Endothelial cell of umbilical vein (primary cell): ENCODE data around the gene TNPO3.

ENCODE experiments used
- EZH2 ChIP-seq: IDR thresholded peaks from 2 replicates; pipeline ENCODE4 v1.6.1; 2012; ENCODE audit warnings: borderline replicate concordance, low read depth, mild to moderate bottlenecking, moderate library complexity, low read length, inconsistent platforms; ENCODE audit not compliant: severe bottlenecking
- FOS ChIP-seq: IDR thresholded peaks from 2 replicates; pipeline ENCODE4 v1.6.1; 2011; ENCODE audit warnings: mild to moderate bottlenecking, low read length, moderate library complexity, borderline replicate concordance; ENCODE audit not compliant: insufficient read depth
- GATA2 ChIP-seq: IDR thresholded peaks from 2 replicates; pipeline ENCODE4 v1.7.0; 2011; ENCODE audit warnings: low read depth, mild to moderate bottlenecking, moderate library complexity, mixed read lengths, low read length; ENCODE audit not compliant: insufficient read length, insufficient read depth
- POLR2A ChIP-seq: IDR thresholded peaks from 2 replicates; pipeline ENCODE4 v1.6.1; 2012; ENCODE audit warnings: low read depth, mild to moderate bottlenecking, control low read depth, low read length
- POLR2AphosphoS5 ChIP-seq: IDR thresholded peaks from 2 replicates; pipeline ENCODE4 v1.6.1; 2012; ENCODE audit warnings: low read depth, mild to moderate bottlenecking, control low read depth, low read length, moderate library complexity; ENCODE audit not compliant: insufficient read depth
- TF ChIP-seq, protein P1 (sequence below), 2 donors: IDR thresholded peaks; 1 replicate in 1 of 2; 2 replicates in 1 of 2; pipeline ENCODE4 v1.5.1; 2011; ENCODE audit warnings: low read length in 2 of 2, mild to moderate bottlenecking in 2 of 2, moderate library complexity in 2 of 2, control low read depth in 1 of 2, inconsistent platforms in 1 of 2, low read depth in 1 of 2; ENCODE audit not compliant: insufficient read depth in 1 of 2; ENCODE audit errors: extremely low read depth in 1 of 2
- TF ChIP-seq, protein P2 (sequence below): IDR thresholded peaks from 2 replicates; pipeline ENCODE4 v1.6.1; 2011; ENCODE audit not compliant: insufficient read depth, insufficient read length

DNA sequence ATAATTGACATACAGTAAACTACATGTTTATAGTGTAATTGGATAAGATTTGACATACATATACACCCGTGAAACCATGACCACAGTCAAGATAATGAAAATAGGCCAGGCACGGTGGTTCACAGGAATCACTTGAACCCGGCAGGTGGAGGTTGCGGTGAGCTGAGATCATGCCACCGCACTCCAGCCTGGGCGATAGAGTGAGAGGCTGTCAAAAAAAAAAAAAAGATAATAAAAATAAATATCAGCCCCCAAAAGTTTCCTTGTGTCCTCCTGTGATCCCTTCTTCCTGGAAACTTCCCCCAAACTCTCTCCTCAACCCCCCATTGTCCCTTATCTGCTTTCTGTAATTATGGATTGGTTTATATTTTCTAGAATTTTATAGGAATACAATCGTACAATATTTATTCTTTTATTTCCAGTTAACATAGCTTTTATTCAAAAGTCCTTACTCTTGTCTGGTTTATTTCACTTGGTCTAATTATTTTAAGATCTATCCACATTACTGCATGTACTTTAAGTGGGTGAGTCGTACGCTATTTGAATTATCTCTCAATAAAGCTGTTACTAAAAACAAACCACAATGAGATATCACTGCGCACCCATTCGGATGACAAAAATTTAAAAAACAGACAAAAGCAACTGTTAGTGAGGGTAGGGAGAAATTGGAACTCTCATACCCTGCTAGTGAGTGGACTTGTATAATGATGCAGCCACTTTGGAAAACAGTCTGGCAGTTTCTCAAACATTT, 30.1 kb upstream of the TNPO3 start:
- TF ChIP-seq, protein P1, sequence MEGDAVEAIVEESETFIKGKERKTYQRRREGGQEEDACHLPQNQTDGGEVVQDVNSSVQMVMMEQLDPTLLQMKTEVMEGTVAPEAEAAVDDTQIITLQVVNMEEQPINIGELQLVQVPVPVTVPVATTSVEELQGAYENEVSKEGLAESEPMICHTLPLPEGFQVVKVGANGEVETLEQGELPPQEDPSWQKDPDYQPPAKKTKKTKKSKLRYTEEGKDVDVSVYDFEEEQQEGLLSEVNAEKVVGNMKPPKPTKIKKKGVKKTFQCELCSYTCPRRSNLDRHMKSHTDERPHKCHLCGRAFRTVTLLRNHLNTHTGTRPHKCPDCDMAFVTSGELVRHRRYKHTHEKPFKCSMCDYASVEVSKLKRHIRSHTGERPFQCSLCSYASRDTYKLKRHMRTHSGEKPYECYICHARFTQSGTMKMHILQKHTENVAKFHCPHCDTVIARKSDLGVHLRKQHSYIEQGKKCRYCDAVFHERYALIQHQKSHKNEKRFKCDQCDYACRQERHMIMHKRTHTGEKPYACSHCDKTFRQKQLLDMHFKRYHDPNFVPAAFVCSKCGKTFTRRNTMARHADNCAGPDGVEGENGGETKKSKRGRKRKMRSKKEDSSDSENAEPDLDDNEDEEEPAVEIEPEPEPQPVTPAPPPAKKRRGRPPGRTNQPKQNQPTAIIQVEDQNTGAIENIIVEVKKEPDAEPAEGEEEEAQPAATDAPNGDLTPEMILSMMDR (IDR thresholded peaks at IDR 0.05; ENCODE audit: extremely low read depth in 1 of 2, insufficient read depth in 1 of 2, low read depth in 1 of 2, low read length in 2 of 2): no peak
- no peak for TF ChIP-seq EZH2
- no peak for TF ChIP-seq POLR2A
- no peak for TF ChIP-seq POLR2AphosphoS5
- TF ChIP-seq, protein P2, sequence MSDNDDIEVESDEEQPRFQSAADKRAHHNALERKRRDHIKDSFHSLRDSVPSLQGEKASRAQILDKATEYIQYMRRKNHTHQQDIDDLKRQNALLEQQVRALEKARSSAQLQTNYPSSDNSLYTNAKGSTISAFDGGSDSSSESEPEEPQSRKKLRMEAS: no peak
- TF ChIP-seq GATA2: no peak
- TF ChIP-seq FOS: no peak
